AG09319 (cell line): Measurements from ENCODE around the gene BMF.

Experiments
- DNase-seq: peaks from one replicate; pipeline ENCODE4 v3.0.0-alpha.2; 2010; ENCODE audit warnings: low read depth; ENCODE audit errors: extremely low read depth
- TF ChIP-seq, protein P1 (sequence below): IDR thresholded peaks from 2 replicates; pipeline ENCODE4 v1.5.1; 2011; ENCODE audit warnings: low read depth, mild to moderate bottlenecking, inconsistent platforms, low read length, moderate library complexity

BMF gene

DNA sequence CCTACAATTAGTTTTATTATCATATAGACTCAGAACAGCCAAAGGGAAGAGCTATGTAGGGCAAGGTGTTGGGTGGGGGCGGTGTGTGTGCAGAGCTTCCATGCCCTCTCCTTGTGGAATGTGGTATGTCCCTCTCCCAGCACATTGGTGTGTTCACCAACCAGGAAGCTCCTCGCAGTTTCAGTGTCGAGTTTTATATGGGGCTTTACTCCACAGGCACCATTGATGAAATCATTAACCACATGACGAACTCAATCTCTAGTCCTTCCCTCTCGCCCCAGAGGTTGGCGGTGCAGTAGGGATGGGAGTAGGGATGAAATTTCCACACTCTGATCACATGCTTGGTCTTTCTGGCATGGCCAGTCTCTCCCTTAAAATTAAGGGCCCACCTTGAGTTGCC is 56.1 kb downstream of the BMF start:
- DNase-seq: no peak
- TF ChIP-seq, protein P1, sequence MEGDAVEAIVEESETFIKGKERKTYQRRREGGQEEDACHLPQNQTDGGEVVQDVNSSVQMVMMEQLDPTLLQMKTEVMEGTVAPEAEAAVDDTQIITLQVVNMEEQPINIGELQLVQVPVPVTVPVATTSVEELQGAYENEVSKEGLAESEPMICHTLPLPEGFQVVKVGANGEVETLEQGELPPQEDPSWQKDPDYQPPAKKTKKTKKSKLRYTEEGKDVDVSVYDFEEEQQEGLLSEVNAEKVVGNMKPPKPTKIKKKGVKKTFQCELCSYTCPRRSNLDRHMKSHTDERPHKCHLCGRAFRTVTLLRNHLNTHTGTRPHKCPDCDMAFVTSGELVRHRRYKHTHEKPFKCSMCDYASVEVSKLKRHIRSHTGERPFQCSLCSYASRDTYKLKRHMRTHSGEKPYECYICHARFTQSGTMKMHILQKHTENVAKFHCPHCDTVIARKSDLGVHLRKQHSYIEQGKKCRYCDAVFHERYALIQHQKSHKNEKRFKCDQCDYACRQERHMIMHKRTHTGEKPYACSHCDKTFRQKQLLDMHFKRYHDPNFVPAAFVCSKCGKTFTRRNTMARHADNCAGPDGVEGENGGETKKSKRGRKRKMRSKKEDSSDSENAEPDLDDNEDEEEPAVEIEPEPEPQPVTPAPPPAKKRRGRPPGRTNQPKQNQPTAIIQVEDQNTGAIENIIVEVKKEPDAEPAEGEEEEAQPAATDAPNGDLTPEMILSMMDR: no peak

GRCh38 chr15:40051616-40052415 is 56.9 kb downstream of the BMF start:
- TF ChIP-seq, protein P1: no peak
- DNase-seq: no peak

GRCh38 chr15:40050788-40051470 is 57.8 kb downstream of the BMF start:
- TF ChIP-seq, protein P1: no peak
- no peak for DNase-seq

DNA sequence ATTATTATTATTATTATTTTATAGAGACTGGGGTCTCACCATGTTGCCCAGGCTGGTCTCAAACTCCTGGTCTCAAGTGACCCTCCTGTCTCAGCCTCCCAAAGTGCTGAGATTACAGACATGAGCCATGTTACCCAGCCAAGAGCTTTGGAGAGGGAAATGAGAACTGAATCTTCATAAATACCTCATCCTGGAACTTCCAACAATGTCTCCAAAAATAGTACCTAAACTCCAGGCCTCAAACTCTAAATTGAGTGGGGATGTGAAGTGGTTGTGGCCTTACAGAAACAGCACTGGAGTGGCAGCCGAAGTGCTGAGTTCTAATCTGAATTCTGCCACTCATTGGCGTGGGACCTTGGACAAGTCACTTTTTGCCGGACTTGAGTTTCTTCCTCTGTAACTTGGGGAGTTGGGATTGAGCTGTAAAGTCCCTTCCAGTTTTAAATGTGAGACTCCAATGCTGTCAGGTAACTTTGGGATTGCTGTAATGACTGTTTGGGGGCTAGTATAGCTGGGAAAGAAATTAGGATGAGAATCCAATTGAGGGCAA is 59.7 kb downstream of the BMF start:
- TF ChIP-seq, protein P1: no peak
- DNase-seq: no peak

- DNase-seq: no peak
- TF ChIP-seq, protein P1: no peak
Observed at GRCh38 chr15:40048211-40048792, 60.4 kb downstream of the BMF start.

GRCh38 chr15:40047415-40048210 is 61.1 kb downstream of the BMF start:
- no peak for DNase-seq
- TF ChIP-seq, protein P1: no peak
